GDM1 (cell line): Measurements from ENCODE around the gene CYP2J2.
"Not testable (repeated sequence)": the region's sequence is repeated elsewhere in the genome, so short reads cannot be mapped to it uniquely, and the experiment has no call there.

Experiments used
- DNase-seq: peaks from one replicate; lab custom pipeline; 2025; lab: John Stamatoyannopoulos, UW

Gene CYP2J2

DNA sequence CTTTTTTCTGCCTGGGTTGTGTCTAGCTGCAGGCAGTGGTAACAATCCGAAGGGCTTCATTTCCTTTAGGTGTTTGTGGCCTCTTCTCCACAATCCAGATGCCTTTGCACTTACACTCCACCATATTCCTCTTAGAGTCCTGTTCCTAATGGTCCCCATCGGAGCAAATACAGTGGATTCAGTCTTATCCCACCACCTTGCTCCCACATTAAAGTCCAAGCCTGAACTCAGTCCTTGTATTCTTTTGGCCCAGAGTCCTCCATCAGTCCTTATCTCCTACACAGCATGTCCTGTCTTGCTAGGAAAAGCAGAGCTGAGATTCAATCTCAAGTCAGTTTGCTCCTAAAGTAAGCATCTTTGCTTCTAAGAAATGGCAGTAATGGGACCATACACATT is 8.8 kb downstream of the CYP2J2 start:
- no peak for DNase-seq

DNA sequence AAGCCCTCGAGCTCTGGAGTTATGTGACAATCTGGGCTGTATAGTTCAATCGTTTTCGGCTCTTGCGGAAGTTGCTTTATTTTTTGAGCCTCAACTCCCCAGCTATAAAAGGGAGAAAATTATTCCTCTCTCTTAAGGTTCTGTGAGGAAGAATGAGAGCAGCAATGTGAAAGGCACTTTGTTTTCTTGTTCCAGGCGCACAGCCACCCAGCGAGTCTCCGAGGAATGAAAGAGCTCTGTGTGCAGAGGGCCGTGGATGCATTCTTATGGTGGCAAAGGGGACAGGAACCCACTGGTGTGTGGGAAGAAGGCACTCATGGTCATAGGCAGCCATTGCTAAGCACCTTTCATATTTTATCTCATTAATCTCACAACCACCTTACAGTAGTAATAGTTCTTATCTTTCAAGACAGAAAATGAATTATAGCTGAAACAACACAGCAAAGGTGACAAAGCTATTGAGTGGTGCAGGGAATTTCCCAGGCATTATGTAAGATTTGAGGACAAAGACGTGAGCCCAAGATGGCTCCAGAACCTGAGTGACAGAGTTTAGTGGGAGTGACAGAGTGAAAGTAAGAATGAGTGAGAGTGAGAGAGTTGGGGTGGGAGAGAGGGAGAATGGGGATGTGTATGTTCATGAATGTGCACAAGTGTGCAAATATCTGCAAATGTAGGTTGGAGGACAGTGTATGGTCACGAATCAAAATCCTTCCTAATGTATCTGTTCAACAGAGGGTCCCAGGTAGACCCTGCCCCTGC is 9.4 kb downstream of the CYP2J2 start:
- DNase-seq, result no peak

DNA sequence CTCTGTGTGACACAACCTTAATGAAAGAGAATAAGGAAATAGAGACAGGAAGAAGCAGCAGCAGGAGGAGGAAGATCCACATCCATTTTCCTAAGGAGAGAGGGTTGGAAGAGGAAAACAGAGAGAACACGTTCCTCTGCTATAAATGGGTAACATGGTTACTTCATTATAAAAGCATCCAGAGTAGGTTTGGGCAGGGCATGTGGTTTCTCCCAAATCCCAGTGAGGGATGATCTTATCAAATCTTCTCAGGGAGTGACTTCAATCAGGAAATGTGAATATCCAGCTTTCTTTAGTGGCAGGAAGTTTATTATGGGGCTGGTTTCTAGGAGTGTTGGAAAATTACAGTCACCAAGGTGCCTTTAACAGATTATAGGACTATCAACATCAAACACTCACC is 11.1 kb downstream of the CYP2J2 start:
- DNase-seq, result no peak

DNA sequence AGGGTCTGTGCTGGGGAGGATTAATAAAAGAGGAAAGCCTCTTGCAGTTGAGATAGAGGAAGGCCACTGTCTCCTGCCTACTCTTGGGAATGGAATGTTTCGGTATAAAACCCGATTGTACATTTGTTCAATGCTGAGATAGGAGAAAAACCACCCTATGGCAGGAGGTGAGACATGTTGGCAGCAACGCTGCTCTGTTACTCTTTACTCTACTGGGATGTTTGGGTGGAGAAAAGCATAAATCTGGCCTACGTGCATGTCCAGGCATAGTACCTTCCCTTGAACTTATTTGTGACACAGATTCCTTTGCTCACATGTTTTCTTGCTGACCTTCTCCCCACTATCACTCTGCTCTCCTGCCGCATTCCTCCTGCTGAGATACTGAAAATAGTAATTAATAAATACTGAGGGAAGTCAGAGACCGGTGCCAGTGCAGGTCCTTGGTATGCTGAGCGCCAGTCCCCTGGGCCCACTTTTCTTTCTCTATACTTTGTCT is 11.7 kb downstream of the CYP2J2 start:
- not testable (repeated sequence) for DNase-seq

DNA sequence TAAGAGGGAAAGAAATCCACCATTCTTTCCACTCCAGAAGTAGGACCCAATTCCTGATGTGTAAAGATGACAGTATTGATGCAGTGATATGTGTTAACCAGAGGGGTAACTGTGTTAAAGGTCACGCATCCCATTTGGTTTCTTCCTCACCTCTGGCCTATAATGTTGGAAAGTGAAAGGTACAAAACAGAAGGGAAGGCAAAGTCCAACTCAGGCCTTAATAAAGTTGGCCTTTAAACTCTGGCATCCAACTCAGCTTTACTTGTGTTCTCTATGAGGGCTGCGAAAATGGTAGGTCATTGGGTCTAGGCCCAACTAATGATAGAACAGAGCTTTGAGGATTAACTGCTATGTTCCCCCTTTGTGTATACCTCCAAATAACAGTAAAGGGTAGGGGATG is 17.9 kb downstream of the CYP2J2 start:
- no peak for DNase-seq

DNA sequence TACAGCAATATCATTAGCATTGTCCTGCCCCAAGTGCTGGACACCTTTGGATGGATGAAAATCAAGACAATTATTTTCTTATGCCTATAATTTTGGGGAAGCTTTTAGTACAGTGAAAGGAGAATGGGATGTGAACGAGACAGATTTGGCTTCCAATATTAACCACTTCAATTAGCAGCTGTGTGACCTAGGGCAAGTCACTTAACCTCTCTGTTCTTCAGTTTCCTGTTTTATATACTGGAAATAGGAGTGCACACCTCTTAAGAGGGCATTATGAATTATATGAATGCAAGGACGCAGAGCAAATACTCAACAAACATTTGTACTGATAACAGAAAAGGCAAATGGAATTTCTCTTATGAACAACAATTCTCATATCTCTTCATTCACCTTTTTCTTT is 18.5 kb downstream of the CYP2J2 start:
- DNase-seq, result no peak

DNA sequence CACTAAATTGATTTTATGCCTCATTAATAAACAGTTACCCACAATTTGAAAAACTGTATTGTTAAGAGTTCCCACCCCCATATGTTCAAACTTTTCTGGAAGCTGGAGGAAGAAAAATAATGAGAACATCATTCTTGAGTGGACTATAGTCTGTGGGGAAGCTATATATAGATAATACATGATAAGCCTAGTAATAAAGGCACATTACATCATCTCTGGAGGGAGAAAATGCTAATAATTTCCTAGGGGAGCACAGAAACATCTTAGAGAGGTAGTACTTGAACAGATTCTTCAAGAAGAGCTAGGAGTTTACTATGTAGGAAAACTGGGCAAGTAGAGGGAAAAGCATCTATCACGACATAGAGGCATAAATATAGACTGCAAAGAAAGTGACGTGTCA is 19.6 kb downstream of the CYP2J2 start:
- DNase-seq, result no peak

DNA sequence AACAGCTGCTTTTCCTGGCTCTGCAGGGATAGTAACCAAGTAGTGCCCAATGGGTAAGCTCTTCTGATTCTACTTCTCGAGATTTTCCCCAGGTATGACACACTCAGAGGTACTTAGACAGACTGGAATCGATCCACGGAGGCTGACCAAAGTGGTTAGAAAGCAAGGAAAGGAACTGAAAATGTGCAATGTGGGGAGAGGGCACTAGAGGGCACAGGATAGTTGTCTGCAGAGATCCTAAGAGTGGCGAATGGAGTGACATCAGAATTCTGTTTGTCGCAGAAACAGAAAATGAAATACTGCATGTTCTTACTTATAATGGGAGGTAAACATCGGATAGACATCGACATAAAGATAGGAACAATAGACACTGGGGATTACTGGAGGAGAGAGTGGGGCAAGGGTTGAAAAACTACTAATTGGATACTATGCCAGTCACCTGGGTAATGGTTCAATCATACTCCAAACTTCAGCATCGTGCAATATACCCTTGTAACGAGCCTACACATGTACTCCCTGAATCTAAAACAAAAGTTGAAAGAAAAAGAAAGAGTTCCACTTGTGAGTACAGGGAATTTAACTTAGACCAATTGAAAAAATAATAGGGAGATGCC is 23.3 kb downstream of the CYP2J2 start:
- no peak for DNase-seq

DNA sequence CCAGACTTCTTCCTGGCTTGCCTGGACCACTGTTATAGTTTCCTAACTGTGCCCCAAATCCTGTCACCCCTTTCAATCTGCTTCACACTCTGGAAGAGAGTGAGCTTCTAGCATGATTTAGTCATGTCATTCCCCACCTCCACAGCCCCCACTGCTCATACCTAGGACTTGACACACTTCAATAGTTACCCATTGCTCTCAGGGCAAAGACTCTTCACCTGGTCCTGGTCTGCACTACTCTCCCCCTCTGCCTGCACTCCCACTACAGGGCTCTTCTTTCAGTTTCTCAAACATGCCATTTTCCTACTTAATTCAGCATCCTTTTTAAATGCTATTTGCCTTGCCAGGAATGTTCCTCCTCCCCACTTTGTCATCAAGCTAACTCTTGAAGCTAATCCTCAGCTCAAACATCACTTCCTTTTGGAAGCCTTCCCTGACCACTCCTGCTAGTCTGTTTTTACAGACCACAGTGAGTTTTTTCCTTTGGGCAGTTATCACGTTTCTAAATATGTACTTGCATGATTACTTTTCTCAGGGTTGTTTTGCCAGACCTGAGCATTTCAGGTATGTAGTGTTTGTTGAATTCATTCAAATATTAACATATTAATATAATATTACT is 24.7 kb downstream of the CYP2J2 start:
- DNase-seq, result no peak

DNA sequence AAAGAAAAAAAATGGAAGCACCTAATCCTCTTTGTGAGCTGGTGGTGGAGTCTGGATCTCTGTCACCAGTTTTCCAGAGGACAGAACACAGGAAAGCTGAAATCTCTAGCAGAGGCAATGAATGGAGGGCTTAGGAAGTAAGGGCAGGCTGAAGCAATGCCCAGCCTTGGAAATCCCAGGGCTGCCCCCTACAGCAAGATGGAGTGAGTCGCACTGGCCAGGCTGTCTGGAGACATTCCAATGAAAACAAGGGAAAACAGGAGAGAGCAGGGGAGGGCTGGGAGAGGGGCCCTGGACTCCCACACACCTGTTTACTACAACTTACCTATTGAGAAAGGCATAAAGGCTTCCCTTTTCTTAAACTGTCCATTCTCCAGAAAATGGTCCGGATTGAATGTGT is 25.9 kb downstream of the CYP2J2 start:
- DNase-seq, result no peak

DNA sequence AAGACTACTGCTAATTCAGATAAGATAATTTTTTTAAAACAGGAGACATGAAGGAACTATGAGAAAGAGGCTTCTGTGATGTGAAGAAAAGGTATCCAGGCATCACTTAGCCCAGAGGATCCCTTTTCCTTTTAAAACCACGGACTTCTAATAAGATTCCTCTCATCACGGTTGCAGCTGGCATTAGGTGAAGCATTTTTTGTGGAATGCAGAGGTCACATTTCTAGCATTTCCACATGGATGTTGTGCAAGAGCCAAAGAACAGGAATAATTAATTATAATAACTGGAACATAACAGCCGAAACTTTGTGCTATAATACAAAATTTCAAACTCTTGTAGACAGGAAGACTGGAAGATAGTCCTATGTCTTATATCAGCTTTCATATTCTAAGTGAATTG is 27.6 kb downstream of the CYP2J2 start:
- DNase-seq, result no peak

DNA sequence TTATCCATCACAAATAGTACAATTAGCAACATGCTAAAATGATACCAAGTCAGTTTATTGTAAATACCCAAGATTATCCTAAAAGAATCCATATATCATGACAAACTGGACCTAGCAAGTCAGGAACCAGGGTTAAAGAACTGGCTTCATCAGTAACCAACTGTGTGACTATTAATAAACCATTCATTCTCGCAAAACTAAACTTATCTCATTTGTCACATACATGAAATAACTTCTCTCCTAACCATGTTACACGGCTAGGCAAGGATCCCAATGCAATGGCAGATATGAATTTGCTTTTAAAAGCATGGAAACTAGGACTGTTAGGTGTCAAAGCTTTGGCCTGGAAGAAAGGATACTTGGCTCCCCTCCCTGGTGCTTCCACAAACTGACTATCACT is 29.4 kb downstream of the CYP2J2 start:
- DNase-seq, result no peak

DNA sequence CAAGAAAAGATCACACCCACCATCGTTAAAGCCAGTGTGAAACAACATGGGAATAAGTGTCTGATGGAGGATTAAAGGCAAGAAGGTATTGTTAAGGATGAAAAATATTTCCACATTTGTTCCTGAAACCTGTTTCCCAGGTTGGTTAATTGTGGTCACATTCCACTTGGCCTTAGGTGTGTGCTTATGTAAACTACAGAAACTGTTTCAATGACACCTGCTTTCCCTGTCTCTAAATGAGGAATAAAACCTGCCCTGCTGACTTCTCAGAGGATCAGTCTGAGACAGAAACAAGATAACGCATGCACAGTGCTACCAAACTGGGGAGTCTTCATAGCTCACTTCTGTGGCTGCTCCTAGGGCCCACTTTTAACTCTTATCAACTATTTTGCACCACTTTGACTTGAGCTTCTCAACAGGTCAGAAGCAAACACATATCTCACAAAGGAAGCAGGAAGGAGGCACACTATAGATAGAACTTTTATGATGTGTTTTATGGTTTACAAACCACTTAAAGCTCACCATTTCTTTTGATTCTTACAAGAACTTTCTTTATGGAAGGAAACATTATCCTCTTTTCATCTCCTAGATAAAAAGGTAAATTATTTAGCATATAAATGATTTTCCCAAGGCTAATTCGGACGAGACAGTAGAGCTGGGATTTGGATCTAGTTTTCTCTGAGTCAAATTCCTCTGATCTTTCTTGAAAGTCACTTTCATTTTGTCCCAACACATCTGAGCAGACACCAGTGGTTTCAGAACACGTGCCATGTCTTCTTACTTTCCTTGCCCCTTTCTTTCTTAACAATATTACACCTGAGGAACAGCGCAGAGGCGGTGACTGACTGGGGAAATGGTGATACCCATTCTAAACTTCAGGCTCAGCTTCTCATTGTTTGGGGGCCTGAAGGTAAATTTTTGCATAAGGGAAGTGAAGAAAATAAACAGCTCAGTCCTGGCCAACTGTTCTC is 33.4 kb downstream of the CYP2J2 start:
- no peak for DNase-seq

DNA sequence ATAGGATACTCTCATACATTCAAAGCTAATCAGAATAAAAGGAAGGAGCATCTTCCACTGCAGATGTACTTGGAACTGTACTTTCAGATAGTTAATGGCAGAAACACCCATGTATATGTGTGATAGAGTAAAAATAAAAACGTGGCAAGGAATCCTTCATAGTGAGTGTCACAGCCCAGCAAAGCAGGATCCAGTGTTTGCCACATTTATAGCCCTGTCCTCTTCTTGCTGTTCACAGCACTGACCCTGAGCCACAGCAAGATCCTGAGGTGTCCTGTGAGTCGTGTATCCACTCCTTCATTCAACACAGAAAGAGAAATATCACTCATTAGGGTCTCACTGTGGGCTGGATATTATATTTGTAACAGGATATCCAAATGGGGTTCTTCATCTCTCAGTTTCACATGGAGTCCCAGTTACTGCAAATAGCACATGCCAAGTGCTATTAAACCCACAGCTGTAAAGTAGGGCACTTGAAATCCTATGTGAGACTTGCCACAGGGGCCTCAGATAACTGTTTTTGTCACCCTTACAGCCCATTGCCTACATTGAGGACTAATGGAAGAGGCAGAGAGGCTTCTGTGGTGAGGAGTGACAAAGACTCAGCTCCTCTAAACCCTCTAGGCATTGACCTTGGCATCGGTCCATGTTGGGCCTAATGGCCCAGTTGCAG is 41.3 kb downstream of the CYP2J2 start:
- no peak for DNase-seq

DNA sequence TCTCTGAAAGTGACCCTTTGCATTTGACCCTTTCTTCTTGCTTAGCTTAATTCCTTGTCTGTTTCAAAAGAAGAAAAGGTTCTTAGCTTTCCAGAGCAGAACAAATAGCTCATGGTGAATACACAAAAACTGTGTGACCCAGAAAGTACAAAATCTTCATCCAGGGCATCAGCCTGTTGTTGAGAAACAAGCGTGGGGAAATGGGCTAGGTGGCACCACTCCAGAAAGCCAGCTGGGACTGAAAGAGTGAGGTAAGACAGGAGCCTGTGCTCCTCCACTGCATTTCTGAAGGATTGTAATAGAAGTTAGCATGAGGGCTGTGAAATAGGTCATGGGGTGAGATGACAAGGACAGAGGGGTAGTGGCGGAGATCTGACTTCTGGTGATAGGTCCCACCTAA is 45.8 kb downstream of the CYP2J2 start:
- DNase-seq, result no peak

DNA sequence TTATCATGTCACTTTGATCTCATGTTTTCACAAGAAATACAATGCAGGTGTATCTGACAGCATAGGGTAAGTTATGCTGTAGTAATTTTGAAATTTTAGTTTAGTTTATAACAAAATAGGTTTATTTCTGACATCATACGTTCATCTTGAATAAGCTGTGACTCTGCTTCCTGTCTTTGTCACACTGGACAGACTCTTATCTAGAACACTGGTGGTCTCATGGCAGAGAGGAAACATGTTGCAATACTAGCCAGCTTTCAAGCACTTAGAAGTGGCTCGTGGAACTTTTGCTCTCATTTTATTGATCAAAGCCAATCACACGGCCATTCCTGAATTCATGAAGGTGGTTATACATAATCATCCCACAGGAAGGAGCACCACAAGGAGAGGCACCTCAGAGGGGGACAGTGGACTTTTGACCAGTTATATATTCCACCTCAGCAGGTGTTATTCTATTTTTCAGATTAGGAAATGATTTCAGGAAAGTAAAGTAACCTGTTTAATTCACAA is 46.5 kb downstream of the CYP2J2 start:
- no peak for DNase-seq

DNA sequence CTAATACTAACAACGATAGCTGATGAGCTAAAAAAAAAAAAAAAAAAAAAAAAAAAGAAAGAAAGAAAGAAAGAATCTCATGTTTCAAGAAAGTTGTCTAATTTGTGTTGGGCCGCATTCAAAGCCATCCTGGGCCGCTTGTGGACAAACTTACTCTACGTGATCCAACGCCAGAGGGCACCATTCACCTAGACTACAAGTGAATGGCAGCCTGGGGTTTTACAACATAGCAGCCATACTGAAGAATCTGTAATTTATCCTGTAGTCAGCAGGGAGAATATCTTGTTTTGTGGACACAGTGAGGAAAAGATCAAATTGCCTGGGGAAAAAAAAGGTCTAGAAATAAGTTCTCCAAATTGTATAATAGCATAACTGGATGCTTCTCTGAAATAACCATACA is 47.0 kb downstream of the CYP2J2 start:
- no peak for DNase-seq

DNA sequence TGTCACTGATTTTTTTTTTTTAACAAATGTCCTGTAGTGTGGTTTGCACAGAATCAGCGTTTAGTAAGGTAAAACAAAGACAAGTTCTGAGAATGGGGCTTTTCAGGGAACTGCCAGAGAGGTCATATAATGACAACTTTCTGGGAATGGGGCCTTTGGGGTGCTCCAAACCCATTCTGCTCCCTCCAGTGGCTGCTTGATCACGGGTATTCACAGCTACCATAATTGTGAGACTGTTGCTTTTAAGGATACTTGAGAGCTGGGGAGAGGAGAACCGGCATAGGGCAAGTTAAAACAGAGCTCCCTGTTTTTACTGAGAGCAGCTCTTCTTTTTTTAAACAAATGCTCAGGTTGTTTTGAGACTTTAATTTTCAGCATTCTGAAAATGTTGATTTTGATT is 48.2 kb downstream of the CYP2J2 start:
- DNase-seq, result no peak

DNA sequence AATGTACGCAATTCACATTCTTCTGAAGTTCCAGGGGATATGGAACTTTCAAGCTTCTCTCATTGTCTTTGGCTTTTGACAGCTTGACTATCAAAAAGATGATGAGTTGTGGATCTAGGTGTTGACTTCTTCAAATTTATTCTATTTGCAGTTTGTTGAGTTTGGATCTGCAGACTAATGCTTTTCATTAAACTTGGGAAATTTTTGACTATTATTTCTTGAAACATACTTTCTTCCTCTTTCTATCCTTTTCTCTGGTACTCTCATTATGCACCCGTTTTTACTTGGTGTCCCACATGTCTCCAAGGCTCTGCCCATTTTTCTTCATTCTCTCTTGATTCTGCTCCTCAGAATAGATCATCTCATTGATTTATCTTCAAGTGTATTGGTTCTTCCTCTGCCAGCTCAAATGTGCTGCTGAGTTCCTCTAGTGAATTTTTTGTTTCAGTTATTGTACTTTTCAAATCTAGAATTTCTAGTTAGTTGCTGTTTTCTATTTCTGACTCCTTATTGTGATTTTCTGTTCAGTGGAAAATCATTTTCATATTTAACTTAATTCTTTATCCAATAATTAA is 49.4 kb downstream of the CYP2J2 start:
- no peak for DNase-seq

DNA sequence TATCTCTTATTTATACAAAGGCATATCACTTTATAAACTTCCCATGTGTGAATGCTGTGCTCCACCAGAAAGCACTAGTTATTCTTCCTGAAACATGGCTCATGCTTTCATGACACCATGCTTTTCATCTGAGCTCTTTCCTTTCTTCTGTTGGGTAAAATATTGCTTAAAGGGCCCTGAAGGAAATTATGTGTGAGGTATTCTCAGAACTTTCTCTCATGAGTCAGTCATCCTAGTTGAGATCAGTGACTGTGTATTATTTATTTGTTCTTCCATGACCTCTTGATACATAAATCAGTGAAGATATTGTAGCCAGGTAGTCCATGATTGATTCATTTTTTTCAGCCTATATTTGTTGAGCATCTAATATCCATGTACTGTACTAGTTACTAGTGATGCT is 54.8 kb downstream of the CYP2J2 start:
- no peak for DNase-seq

DNA sequence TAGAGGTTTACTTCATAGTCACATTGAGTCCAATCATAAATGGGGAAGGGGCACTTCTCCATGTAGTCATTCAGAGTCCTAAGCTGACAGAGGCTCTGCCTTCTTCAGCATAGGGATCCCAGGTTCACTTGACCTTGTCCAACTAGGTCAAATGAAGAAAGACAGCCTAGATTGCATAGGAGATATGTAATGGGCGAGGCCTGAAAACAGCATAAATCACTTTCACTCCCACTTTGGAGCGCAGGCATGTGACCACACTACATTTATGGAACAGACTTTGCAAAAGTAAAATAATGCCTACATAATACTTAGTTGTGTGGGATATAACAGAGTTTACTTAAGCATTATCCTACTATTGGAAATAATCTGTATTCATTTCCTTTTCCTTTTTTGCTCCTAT is 60.1 kb downstream of the CYP2J2 start:
- DNase-seq, result no peak
